Stimulated activated naive CD4-positive, alpha-beta T cell treated with Interleukin-2 at 50 U/mL for 16 hours (primary cell): ENCODE data around the gene THBS2.
"Not testable (repeated sequence)": the region's sequence is repeated elsewhere in the genome, so short reads cannot be mapped to it uniquely, and the experiment has no call there.

ENCODE experiments used
- DNase-seq: peaks from one replicate; lab custom pipeline; 2025; lab: John Stamatoyannopoulos, UW

THBS2 gene

DNA sequence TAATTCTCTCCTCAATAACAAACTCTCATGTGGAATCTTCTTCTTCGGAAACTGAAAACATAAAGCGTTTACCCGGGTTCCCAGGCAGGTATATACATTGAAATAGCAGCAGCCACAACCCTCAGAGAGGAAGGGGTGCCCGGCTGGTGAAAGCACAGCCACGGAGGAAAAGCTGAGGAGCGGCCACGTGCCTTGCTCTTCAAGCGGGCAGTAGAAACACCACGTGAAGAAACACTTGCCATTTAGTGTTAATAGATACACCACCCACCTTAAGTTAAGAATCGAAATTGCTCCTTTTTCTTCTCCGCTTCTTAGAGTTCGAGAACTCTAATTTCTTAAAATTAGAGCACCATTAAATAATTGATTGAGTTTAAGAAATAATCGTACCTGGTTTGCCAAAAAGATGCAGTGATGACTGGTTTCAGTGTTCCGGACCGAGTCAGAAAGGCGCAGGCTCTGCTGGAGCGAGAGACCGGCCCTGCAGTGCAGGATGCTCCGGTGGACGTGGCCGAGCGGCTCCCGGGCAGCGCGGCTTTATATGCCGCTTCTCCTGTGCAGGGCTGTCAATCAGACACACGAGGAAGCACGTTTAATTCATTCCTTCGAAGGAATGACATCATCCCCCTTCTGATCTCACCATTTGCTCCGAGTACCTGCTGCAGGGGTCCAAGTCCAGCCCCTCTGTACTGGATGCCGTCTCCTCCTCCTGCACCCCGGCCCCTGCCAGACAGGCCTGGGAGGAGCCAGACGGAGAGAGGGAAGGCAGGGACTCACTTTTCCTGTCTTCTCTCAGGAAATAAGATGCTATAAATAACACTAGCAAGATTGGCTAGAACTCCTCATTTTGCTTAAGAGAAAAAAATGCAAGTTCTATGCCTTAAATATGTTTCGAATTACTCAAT lies at the start of gene THBS2:
Gene THBS2, minus strand, starts transcription at position 510 of the 902 bp plus-strand sequence. CDS start 3,062 bp downstream, outside the sequence.
- no peak for DNase-seq

DNA sequence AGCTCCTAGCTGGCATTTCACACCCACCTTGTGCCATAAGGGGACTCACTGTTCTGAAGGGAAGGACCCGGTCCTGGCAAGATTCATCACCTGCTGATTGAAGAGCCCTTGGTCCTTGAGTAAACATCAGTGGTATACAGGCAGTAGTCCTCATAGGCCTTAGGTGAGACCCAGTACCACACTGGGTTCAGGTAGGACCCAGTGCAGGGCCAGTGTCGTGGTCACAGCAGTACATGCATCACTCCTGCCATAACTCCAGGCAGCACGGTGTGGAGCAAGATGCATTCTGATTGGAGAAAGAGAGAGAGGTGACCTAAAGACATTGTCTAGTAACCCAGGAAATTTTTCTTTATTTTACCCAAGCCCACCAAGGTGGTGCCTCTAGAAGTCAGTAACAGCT lies 49.1 kb upstream of the THBS2 start:
- no peak for DNase-seq

GRCh38 chr6:169302255-169302654 lies 48.6 kb upstream of the THBS2 start:
- DNase-seq: no peak

- DNase-seq: no peak
Measured at GRCh38 chr6:169300916-169301315, 47.3 kb upstream of the THBS2 start.

- not testable (repeated sequence) for DNase-seq
Measured at GRCh38 chr6:169298626-169299025, 45.0 kb upstream of the THBS2 start.

GRCh38 chr6:169296622-169297021 lies 43.0 kb upstream of the THBS2 start:
- no peak for DNase-seq

DNA sequence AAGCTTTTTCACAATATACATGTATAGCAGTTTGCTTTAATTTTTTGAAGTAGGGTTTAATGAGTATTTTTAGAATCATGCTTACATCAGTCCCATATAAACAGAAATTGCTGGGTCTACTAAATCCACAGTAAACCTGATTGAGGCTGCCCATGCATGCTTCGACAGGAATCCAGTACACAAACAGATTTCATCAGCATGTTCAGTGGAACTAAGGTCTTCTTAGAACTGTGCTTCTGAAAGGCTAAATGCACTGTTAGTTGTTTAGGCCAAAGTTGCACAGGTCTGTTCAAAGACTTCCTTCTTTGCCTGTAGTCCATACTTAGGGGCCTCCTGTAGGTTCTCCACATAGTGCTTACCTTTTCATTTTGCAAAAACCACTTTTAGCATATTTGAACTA lies 42.5 kb upstream of the THBS2 start:
- no peak for DNase-seq

- DNase-seq: no peak
Measured at GRCh38 chr6:169293196-169293595, 39.5 kb upstream of the THBS2 start.

- DNase-seq: no peak
Measured at GRCh38 chr6:169292338-169293124, 38.9 kb upstream of the THBS2 start.

- DNase-seq: no peak
Measured at GRCh38 chr6:169291646-169292337, 38.1 kb upstream of the THBS2 start.

DNA sequence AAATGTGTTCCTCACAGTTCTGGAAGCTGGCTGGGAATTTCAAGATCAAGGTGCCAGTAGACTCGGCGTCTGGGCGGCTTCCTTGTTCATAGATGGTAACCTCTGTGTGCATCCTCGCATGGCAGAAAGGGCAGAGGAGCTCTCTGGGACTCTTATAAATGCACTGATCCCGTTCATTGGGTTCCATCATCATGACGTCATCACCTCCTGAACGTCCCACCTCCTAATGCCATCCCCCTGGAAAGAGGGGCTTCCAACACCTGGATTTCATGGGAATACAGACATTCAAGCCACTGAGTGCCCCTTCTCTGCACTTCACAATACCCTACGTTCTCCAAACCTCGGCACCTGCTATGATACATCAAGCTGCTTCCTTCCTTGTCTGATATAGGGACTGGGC lies 37.5 kb upstream of the THBS2 start:
- no peak for DNase-seq

- DNase-seq: no peak
Measured at GRCh38 chr6:169289619-169290339, 36.1 kb upstream of the THBS2 start.

DNA sequence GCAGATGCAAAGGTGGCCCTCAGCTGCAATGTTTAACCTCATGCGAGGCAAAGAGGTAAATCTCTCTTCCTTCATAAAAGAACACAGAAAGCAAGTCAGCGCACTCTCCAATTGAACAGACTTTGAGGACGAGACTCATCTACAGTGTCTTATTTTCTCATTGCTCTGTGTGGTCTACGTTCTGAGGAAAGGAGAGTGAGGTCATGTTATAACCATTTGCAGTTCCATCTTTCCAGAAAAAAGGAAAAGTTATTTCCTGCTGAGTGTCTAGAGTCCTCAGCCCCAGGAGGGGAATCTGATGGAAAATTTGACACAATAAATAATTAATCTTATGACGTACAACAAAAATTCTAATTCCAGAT lies 35.6 kb upstream of the THBS2 start:
- DNase-seq: no peak

- DNase-seq: no peak
Measured at GRCh38 chr6:169288591-169288990, 34.9 kb upstream of the THBS2 start.

DNA sequence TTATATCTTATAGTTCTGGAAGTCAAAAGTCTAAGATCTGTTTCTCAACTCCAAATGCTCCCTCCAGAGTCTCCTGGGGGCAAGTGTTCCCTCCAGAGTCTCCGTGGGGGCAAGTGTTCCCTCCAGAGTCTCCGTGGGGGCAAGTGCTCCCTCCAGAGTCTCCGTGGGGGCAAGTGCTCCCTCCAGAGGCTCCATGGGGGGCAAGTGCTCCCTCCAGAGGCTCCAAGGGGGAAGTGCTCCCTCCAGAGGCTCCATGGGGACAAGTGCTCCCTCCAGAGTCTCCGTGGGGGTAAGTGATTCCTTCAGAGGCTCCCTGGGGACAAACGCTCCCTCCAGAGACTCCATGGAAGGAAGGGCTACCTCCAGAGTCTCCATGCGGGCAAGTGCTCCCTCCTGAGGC lies 34.0 kb upstream of the THBS2 start:
- no peak for DNase-seq

DNA sequence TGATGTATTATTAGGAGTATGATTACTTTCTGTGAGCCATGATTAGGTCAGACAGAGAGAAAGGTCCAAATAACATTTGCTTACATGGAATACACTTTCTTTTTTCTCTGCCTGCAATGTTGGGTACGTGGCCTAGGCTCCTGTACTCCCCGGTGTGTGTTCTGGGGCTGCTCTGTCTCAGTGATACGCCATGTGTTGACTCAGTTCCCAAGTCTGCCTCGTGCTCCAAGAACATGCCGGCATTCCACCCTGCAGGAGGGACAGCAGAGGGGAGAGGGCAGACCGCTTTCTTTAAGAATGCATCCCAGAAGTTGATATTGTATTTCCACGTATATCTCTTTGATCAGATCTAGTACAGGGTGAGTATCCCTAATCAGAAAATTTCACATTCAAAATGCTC lies 33.3 kb upstream of the THBS2 start:
- DNase-seq: no peak

- no peak for DNase-seq
Measured at GRCh38 chr6:169285165-169285564, 31.5 kb upstream of the THBS2 start.

DNA sequence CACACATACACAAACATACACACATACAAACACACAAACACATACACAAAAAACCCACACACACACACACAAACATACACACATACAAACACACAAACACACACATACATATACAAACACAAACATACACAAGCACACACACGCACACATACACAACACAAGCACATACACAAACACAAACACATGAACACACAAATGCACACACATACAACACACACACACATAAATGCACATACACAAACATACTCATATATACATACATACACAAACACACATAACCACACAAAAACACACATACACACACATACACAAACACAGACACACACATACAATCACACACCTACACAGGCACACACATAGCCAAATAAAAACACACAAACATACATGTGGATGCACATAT lies 30.3 kb upstream of the THBS2 start:
- DNase-seq: no peak

DNA sequence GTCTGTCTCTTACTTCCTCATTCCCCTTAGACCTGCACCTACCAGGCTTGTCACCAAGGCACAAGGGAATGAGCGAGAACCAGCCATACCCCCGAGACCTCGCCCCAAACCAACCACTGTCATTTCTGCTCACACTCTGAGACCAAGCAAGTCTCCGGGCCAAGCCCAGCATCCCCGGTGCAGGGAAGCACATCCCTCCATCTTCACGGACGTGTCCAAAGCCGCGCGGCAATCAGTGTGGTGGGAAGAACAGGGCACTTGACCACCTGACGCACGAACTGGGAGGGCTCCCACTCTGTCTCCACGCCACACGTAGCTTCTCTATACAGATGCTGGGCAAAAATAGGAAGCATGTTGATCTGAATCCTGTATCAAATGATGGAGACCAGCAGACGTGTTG lies 28.4 kb upstream of the THBS2 start:
- no peak for DNase-seq

- no peak for DNase-seq
Measured at GRCh38 chr6:169277619-169278018, 24.0 kb upstream of the THBS2 start.

GRCh38 chr6:169274781-169275180 lies 21.1 kb upstream of the THBS2 start:
- no peak for DNase-seq

GRCh38 chr6:169273511-169273910 lies 19.9 kb upstream of the THBS2 start:
- no peak for DNase-seq
